ENCODE results near the gene DAZ3.
"Not testable (repeated sequence)": the region's sequence is repeated elsewhere in the genome, so short reads cannot be mapped to it uniquely, and the experiment has no call there.

The DAZ3 gene, protein sequence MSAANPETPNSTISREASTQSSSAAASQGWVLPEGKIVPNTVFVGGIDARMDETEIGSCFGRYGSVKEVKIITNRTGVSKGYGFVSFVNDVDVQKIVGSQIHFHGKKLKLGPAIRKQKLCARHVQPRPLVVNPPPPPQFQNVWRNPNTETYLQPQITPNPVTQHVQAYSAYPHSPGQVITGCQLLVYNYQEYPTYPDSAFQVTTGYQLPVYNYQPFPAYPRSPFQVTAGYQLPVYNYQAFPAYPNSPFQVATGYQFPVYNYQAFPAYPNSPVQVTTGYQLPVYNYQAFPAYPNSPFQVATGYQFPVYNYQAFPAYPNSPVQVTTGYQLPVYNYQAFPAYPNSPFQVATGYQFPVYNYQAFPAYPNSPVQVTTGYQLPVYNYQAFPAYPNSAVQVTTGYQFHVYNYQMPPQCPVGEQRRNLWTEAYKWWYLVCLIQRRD

DNA sequence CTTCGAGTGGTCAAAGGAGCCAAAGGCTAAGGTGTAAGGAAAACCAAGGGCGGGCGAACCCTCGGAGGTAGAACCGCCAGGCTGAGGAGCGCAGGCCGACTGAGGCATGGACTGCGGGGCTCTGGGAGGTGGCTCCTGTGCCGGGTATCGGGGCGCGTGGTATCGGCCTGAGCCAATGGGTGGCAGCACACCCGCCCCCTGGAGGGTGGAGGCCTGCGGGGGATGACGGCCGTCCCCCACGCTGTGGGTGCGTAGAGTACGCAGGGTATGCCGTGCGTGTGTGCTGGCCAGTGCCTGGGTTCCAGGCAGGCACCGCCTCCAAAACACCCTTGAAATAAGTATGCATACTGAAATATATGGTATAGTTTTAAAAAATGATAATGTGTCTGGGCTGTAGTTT lies at the start of gene DAZ3:
TSS of gene DAZ3 (minus strand) at position 101 of the 400 bp plus-strand sequence. CDS start 208 bp downstream, outside the sequence.
- not testable (repeated sequence) for DNase-seq

DNA sequence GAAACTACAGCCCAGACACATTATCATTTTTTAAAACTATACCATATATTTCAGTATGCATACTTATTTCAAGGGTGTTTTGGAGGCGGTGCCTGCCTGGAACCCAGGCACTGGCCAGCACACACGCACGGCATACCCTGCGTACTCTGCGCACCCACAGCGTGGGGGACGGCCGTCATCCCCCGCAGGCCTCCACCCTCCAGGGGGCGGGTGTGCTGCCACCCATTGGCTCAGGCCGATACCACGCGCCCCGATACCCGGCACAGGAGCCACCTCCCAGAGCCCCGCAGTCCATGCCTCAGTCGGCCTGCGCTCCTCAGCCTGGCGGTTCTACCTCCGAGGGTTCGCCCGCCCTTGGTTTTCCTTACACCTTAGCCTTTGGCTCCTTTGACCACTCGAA lies 20.4 kb upstream of the DAZ3 start, which contains the start of gene DAZ4:
TSS of gene DAZ4 (plus strand) at position 301 of the 400 bp plus-strand sequence. CDS start 208 bp downstream, outside the sequence.
- not testable (repeated sequence) for DNase-seq

DNA sequence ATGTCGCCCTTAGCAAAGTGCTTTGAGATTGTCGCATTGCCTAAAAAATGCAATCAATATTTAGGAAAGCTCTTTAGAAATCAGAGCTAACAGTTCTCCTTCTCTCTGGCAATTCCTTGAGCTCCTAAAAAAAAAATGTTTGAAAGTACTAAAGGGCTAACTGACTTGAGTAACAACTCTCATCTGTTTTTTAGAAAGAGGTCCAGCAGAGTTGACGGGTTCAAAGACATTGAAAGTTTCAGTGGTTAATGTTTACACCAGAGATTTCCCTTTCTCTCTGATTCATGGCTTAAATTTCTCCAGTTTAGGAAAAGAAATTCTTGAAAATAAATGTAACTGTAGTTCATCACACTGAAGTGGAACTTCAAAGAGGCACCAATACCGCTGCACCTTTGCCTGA lies 11.9 kb upstream of the DAZ3 start:
- not testable (repeated sequence) for DNase-seq

DNA sequence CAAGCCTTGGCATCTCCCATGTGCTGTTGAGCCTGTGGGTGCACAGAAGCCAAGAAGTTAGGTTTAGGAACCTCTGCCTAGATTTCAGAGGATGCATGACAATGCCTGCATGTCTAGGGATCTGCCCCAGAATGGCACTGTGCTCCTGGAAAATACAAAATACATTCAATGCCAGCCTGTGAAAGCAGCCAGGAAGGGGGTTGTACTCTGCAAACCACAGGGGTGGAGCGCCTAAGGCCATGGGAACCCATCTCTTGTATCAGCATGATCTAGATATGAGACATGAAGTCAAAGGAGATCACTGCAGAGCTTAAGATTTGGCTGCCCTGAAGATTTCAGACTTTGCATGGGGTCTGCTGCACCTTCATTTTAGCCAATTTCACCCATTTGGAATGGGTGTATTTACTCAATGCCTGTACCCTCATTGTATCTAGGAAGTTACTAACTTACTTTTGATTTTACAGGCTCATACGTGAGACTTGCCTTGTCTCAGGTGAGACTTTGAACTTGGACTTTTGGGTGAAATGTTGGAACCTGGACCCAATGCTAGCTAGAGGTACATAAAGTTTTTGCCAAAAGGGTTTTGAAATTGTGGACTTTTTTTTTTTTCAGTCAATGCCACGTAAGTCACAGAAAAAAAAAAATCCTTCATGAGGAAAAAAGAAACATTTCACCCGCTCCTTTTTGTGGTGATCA lies 11.1 kb upstream of the DAZ3 start:
- DNase-seq = not testable (repeated sequence)

DNA sequence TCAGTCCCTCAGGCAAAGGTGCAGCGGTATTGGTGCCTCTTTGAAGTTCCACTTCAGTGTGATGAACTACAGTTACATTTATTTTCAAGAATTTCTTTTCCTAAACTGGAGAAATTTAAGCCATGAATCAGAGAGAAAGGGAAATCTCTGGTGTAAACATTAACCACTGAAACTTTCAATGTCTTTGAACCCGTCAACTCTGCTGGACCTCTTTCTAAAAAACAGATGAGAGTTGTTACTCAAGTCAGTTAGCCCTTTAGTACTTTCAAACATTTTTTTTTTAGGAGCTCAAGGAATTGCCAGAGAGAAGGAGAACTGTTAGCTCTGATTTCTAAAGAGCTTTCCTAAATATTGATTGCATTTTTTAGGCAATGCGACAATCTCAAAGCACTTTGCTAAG lies 8.6 kb upstream of the DAZ3 start:
- DNase-seq = not testable (repeated sequence)
